Breast epithelium (tissue), 3 donors: ENCODE data around the gene POMT1.

Source experiments
- POLR2A ChIP-seq: fragments of 450-650 bp; IDR thresholded peaks from one replicate; pipeline ENCODE4 v1.6.1; 2016; ENCODE audit warnings: antibody characterized with exemption, mild to moderate bottlenecking, moderate library complexity
- POLR2AphosphoS5 ChIP-seq, 3 donors: sonication (generic); formaldehyde crosslinking; IDR thresholded peaks; one replicate each; pipeline ENCODE4 v1.6.1; 2017; ENCODE audit warnings: antibody characterized with exemption in 3 of 3
- TF ChIP-seq, protein P1 (sequence below), 3 donors: fragments of 450-650 bp; IDR thresholded peaks; one replicate each; pipeline ENCODE4 v1.5.1; 2016 to 2017; ENCODE audit warnings: antibody characterized with exemption in 3 of 3, mild to moderate bottlenecking in 3 of 3, moderate library complexity in 3 of 3

DNA sequence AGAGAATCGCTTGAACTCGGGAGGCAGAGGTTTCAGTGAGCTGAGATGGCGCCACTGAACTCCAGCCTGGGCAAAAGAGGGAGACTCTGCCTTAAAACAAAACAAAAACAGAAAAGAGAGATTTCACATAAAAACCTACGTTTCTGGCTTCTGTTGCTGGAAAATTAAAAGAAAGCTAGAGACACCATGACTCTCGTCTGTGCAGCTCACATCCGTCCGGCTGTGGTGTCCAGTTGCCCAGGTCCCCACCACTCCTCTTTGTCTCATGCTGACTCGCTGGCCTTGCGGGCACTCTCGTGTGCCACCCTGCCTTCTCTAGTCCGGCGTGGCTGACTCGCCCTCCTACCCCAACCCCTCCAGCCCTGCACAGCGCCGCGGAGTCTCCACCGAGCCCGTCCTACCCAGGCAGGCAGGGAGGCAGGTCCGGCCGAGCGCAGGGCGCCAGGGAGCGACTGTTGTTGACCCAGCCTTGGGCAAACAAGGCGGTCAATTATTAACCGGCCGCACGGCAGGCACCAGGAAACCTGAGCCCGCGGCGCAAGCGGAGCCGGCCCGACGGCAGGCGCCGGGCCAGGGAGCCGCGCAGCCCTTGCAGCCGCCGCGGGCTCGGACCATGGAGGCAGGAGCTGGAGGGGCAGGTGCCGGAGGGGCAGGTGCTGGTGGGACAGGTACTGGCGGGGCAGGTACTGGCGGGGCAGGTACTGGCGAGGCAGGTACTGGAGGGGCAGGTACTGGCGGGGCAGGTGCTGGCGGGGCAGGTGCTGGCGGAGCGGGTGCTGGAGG lies 42.5 kb downstream of the POMT1 start, which contains the start of gene PRRT1B:
- TF ChIP-seq POLR2A (no peak), POLR2AphosphoS5 (IDR thresholded peaks at IDR 0.05) (no peak)
- TF ChIP-seq, protein P1, sequence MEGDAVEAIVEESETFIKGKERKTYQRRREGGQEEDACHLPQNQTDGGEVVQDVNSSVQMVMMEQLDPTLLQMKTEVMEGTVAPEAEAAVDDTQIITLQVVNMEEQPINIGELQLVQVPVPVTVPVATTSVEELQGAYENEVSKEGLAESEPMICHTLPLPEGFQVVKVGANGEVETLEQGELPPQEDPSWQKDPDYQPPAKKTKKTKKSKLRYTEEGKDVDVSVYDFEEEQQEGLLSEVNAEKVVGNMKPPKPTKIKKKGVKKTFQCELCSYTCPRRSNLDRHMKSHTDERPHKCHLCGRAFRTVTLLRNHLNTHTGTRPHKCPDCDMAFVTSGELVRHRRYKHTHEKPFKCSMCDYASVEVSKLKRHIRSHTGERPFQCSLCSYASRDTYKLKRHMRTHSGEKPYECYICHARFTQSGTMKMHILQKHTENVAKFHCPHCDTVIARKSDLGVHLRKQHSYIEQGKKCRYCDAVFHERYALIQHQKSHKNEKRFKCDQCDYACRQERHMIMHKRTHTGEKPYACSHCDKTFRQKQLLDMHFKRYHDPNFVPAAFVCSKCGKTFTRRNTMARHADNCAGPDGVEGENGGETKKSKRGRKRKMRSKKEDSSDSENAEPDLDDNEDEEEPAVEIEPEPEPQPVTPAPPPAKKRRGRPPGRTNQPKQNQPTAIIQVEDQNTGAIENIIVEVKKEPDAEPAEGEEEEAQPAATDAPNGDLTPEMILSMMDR (IDR thresholded peaks at IDR 0.05), result no peak
